ENCODE results near the gene TNFRSF1B. TPM values are rescaled to one million over a fixed set of nuclear protein-coding genes. Genes with fewer than 3 reads are reported as not detected.

The TNFRSF1B gene
- total and polyA plus RNA-seq, 9 of the 15 experiments (the other 6 are each of a cell fraction or from before 2014, with no cell fraction given) = 8.8 to 91.3 (median 36.0) TPM

DNA sequence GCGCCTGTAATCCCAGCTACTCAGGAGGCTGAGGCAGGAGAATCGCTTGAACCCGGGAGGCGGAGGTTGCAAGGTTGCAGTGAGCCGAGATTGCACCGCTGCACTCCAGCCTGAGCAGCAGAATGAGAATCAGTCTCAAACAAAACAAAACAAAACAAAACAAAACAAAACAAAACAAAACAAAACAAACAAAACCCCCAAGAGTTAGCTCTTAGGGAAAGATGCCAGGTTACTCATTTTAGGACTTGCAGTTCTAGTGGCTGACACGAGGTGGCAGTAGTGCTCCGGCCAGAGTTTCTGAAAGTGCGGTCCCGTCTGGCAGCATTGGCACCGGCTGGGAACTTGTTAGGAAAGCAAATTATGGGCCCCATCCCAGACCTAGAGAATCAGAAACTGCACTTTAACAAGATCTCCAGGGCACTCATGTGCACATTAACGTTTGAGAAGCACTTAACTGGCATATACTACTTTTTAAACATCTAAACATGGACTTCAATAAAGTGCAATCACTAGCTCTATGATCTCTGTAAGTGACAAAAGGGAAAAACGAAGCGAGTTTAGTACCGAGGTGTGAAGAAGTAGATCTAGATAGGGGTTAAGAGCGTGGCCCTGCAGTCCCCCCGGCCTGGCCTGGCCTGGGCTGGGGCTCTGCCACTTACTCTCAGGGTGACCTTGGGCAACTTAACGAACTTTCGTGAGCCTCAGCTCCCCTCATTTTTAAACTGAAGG lies 41.9 kb upstream of the TNFRSF1B start (continued):
- no peak for TF ChIP-seq ESRRB (CRISPR knock-in tag; IDR thresholded peaks at IDR 0.05; ENCODE audit: borderline replicate concordance)
- TF ChIP-seq, protein P1, sequence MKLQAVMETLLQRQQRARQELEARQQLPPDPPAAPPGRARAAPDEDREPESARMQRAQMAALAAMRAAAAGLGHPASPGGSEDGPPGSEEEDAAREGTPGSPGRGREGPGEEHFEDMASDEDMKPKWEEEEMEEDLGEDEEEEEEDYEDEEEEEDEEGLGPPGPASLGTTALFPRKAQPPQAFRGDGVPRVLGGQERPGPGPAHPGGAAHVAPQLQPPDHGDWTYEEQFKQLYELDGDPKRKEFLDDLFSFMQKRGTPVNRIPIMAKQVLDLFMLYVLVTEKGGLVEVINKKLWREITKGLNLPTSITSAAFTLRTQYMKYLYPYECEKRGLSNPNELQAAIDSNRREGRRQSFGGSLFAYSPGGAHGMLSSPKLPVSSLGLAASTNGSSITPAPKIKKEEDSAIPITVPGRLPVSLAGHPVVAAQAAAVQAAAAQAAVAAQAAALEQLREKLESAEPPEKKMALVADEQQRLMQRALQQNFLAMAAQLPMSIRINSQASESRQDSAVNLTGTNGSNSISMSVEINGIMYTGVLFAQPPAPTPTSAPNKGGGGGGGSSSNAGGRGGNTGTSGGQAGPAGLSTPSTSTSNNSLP (IDR thresholded peaks at IDR 0.05; ENCODE audit: borderline replicate concordance, low read depth, low read length) = no peak
- TF ChIP-seq GATAD2B (IDR thresholded peaks at IDR 0.05; ENCODE audit: borderline replicate concordance) = no peak
- TF ChIP-seq HLTF (IDR thresholded peaks at IDR 0.05) = peak; percentile 78; the same call in 1 of the 2 replicates
- peak; percentile 57 for TF ChIP-seq ARHGAP35 (IDR thresholded peaks at IDR 0.05; ENCODE audit: partially characterized antibody)
- TF ChIP-seq EHMT2 (IDR thresholded peaks at IDR 0.05) = no peak
- no peak for TF ChIP-seq CTCFL (IDR thresholded peaks at IDR 0.05; ENCODE audit: borderline replicate concordance, insufficient read depth, low read depth, low read length, poor library complexity, severe bottlenecking)
- no peak for TF ChIP-seq PTTG1 (tag; IDR thresholded peaks at IDR 0.05; ENCODE audit: low read depth)
- TF ChIP-seq ZBTB26 (CRISPR knock-in tag; IDR thresholded peaks at IDR 0.05) = 0 out of 2 replicates have a peak, but pooled peaks have one; percentile 21
- no peak for TF ChIP-seq ZNF134 (CRISPR knock-in tag; conservative IDR thresholded peaks at IDR 0.05)
- TF ChIP-seq RAD21 (CRISPR knock-in tag; conservative IDR thresholded peaks at IDR 0.05 in 1 of 2, IDR thresholded peaks at IDR 0.05 in 1 of 2) = peak; percentile 99 to 100
- TF ChIP-seq, protein P2, sequence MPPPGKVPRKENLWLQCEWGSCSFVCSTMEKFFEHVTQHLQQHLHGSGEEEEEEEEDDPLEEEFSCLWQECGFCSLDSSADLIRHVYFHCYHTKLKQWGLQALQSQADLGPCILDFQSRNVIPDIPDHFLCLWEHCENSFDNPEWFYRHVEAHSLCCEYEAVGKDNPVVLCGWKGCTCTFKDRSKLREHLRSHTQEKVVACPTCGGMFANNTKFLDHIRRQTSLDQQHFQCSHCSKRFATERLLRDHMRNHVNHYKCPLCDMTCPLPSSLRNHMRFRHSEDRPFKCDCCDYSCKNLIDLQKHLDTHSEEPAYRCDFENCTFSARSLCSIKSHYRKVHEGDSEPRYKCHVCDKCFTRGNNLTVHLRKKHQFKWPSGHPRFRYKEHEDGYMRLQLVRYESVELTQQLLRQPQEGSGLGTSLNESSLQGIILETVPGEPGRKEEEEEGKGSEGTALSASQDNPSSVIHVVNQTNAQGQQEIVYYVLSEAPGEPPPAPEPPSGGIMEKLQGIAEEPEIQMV (tag; conservative IDR thresholded peaks at IDR 0.05; ENCODE audit: low read depth) = no peak
- TF ChIP-seq, protein P3, sequence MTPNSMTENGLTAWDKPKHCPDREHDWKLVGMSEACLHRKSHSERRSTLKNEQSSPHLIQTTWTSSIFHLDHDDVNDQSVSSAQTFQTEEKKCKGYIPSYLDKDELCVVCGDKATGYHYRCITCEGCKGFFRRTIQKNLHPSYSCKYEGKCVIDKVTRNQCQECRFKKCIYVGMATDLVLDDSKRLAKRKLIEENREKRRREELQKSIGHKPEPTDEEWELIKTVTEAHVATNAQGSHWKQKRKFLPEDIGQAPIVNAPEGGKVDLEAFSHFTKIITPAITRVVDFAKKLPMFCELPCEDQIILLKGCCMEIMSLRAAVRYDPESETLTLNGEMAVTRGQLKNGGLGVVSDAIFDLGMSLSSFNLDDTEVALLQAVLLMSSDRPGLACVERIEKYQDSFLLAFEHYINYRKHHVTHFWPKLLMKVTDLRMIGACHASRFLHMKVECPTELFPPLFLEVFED (CRISPR knock-in tag; conservative IDR thresholded peaks at IDR 0.05) = peak; percentile 71; the same call in 1 of the 2 replicates
- TF ChIP-seq ZNF764 (CRISPR knock-in tag; IDR thresholded peaks at IDR 0.05; ENCODE audit: low read depth) = no peak
- TF ChIP-seq SIN3A (IDR thresholded peaks at IDR 0.05; ENCODE audit: borderline replicate concordance in 2 of 2, control insufficient read depth in 1 of 2, low read depth in 2 of 2, low read length in 2 of 2) = no peak
